GM21576 (cell line): ENCODE data around the gene MGAT5B.

Experiments
- ATAC-seq: cut with Tn5 transposase; IDR thresholded peaks from one replicate; pipeline ENCODE4 v1.9.1; 2021; ENCODE audit warnings: mild to moderate bottlenecking, moderate library complexity; ENCODE audit not compliant: unreplicated experiment

Gene MGAT5B

GRCh38 chr17:76946772-76947135 lies 78.5 kb downstream of the MGAT5B start:
- ATAC-seq, result no peak

- ATAC-seq, result no peak
Measured at GRCh38 chr17:76947309-76947708, 79.1 kb downstream of the MGAT5B start.

DNA sequence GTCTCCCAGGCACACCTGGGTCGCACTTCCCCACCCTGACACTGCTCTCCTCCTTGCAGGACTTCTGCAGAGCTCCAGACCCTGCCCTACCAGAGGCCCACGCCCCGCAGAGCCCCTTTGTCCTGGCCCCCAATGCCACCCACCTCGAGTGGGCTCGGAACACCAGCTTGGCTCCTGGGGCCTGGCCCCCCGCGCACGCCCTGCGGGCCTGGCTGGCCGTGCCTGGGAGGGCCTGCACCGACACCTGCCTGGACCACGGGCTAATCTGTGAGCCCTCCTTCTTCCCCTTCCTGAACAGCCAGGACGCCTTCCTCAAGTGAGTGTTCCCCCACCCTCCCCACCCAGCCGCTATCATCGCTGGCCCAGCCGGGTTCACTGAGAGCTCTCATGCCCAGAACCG lies 79.6 kb downstream of the MGAT5B start:
- ATAC-seq, result no peak

- ATAC-seq, result no peak
Measured at GRCh38 chr17:76948301-76948700, 80.1 kb downstream of the MGAT5B start.

GRCh38 chr17:76948726-76949342 lies 80.6 kb downstream of the MGAT5B start:
- no peak for ATAC-seq

DNA sequence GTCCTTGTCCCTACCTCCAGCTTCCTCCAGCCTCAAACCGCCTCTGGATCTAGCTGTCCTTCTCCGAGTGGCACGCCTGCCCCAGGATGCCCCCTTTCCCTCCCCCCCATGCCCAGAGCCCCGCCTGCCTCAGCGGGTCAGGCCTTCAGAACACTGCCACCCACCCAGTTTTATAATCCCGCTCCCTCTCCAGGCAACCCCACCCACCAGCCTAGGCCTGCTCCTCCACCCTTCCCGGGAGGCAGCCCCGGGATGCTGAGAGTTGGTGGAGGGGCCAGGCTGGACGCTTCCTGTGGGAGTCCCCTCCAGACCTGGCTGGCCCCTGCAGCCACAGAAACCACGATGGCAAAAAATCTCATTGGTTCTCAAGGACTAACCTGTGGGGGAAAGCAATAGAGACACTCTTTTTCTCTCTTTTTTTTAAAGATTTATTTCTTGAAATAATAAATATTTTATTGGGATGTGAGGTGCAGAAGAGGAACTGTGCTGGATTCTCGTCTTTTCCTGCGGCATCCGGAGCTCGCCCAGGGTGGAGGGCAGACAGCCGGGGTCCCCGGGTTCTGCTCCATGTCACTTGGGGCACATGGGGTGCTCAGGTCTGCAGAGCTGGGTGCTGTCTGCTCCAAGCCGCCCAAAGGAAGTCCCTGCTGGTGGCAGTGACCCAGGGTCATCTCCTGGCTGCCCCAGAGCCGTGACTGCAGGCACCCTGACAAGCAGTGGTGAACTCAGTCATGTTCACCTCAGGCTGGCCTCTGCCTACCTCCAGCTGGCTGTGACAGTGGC lies 81.9 kb downstream of the MGAT5B start:
- no peak for ATAC-seq

DNA sequence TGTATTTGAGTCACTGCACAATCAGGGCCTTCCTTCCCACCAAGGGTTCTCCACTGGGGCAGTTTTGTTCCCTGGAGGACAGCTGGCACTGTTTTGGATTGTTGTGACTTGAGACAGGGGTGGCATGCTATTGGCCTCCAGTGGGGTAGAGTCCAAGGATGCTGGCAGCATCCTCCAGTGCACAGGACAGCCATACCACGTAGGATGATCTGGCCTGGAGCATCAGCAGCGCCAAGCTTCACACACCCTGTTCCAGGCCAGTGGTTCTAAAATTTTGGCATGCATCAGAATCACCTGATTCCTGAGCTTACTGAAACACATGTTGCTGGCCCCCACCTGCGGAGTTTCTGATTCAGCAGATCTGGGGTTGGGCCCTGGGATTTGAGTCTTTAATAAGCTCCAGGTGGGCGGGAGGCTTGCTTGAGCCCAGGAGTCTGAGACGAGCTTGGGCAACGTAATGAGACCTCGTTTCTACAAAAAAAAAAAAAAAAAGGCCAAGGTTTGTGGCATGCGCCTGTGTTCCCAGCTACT lies 83.2 kb downstream of the MGAT5B start:
- no peak for ATAC-seq

DNA sequence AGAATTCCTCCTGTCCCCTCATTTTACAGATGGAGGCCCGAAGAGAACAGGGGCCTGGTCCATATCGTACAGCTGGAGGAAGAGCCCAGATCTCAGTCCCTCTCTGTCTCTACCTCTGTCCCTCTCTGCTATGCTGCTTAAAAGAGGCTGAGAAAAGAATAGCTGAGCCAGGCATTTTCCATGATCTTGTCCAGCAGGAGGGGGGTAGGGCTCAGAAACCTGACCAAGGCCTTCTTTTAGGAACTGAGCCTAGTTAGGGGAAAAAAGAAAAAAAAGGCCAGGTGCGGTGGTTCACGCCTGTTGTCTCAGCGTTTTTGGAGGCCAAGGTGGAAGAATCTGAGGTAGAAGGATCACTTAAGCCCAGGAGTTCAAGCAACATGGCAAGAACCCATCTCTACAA lies 84.2 kb downstream of the MGAT5B start:
- no peak for ATAC-seq

DNA sequence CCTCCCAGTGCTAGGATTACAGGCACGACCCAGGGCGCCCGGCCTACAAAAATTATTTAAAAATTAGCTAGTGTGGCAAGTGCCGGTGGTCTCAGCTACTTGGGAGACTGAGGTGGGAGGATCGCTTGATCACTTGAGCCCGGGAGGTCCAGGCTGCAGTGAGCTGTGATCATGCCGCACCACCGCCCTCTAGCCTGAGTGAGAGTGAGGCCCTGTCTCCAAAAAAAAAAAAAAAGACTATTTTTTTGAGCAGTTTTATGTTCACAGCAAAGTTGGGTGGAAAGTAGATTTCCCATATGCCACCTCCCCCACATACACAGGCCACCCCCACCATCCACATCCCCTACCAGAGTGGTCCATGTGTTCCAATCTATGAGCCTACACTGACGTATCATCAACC lies 84.9 kb downstream of the MGAT5B start:
- ATAC-seq, result no peak

- no peak for ATAC-seq
Measured at GRCh38 chr17:76953946-76954345, 85.7 kb downstream of the MGAT5B start.

DNA sequence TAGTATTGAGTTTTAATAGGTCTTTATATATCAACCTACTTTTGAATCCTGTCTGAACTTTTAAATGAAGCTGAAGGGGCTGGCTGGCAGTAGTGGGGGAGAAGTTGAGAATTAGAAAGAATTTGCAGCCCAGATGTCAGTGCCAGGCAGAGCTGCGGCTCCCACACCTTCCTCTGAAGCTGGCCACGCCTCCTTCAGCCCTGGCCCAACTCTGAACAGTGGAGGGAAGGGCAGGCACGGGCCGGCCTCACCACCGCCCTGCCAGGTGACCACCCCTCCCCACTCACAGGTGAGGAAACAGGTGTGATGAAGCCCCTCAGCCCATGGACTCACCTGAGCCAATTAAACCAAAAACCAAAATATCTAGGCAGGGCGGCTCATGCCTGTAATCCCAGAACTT lies 87.0 kb downstream of the MGAT5B start:
- no peak for ATAC-seq

GRCh38 chr17:76956846-76957540 lies 88.8 kb downstream of the MGAT5B start:
- ATAC-seq, result no peak

DNA sequence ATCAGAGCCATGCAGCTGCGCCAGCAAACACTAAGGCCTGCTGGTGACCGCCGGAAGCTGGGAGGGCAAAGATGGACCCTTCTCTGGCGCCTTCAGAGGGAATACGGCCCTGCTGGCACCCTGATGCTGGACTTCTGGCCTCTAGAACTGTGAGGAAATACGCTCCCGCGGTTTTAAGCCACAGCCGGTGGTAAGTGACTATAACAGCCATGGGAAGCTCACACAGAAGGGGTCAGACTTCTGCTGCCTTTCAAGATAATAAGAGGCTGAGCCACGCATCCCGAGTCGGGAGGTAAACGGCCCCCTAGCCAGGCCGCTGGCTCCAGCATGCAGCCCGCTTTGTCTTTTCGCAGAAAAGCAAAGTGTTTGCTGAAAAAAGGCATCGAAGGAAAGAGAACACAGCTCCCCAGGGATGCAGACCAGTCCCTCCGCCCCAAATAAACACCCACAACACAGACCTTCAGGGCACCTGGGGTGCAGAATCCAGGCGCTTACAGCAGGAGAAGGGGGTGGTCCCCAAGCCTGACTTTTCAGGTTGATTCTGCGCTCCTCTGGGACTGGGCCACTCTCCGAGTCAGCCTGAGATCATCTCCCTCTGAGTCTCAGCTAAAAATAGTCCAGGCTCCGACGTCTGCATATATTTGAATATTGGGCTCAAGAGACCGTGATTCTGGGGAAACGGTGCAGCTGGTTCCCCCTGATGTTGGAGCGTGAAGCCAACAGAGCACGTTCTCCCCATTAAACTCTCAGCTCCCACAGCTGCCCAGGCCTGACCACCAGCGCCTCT lies 89.7 kb downstream of the MGAT5B start:
- ATAC-seq, result no peak

DNA sequence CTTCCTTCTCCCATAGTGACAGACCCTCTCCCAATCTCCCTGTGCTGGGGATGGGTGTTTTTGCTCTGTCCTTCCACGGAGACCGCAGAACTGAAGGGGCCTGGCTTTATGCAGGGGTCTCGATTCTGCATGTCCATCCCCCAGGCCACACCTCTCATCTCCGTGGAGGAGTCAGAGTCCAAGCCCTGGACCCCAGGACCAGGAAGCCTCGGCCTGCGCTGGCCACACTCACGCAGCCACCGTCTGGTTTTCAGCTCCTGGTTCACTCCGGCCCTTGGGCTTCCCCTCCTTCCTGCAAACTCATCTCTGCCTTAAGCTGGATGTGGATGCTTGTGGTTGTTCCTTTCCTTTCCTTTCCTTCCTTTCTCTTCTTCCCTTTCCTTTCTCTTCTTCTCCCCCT lies 90.8 kb downstream of the MGAT5B start:
- no peak for ATAC-seq

- ATAC-seq, result no peak
Measured at GRCh38 chr17:76961869-76962268, 93.7 kb downstream of the MGAT5B start.

DNA sequence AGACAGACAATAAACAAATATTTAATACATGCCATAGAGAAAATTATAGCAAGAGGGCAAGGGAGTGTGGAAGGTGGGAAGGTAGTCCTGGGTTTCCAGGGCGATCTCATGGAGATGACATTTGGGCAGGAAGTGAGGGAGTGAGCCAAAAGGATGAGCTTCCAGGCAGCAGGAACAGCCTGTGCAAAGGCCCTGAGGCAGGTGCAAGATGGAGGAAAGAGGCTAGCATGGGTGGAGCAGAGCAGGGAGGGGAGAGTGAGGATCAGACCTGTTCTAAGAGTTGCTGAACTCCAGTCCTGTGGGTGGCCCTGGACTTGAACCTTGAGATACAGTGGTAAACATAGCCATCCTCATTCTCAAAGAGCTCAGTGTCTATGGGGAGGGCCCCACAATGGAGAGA lies 94.7 kb downstream of the MGAT5B start:
- no peak for ATAC-seq

GRCh38 chr17:76966016-76966415 lies 97.8 kb downstream of the MGAT5B start:
- no peak for ATAC-seq

DNA sequence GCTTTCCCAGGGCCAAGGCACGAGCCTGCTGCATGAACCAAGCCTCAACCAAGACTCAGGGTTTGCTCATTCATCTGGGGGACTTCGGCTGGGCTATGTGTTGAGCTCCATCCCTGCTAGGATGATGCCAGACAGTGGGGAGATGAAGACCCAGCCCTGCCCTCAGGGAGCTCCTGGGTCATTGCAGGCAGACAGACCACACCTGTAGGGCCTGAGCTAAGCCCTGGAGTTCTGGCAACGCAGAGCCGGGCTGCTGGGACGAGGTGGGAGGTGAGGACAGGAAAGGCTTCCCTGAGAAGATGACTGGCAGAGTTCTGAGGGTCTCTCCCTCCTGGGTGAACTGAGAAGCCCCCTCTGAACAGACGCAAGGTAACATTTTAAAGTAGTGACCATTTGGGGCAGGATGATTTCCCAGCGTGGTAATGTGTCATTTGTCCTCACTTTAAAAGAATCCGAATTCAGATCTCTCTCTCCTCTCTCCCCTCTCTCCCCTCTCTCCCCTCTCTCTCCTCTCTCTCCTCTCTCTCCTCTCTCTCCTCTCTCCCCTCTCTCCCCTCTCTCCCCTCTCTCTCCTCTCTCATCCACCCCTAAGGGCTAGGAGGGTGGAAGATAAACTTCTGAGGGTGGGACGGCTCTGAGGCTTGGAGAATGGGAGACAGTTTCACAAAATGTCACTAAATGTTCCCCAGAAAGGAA lies 98.4 kb downstream of the MGAT5B start:
- ATAC-seq, result no peak

DNA sequence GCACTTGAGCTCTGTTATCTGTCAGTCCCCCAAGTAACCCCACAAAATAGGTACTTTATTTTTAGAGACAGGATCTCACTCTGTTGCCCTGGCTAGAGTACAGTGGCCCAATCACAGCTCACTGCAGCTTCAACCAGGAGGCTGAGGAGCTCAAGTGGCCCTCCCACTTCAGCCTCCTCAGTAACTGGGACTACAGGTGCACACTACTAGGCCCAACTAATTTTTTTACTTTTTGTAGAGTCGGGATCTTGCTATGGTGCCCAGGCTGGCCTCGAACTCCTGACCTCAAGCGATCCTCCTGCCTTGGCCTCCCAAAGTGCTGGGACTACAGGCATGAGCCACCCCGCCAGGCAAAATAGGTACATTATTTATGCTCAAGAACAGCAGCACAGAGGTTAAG lies 99.6 kb downstream of the MGAT5B start:
- ATAC-seq, result no peak
